Gastrocnemius medialis (tissue), 4 donors: ENCODE results near the gene PIGM.

Experiments
- POLR2A ChIP-seq, 2 donors: fragments of 450-650 bp; IDR thresholded peaks; one replicate each; pipeline ENCODE4 v1.6.1; 2017; ENCODE audit warnings: antibody characterized with exemption in 2 of 2, mild to moderate bottlenecking in 2 of 2, moderate library complexity in 2 of 2
- TF ChIP-seq, protein P1 (sequence below), 5 experiments: fragments of 450-650 bp in 3 of 5; fragments of 200-600 bp in 2 of 5; sonication (generic) in 2 of 5; IDR thresholded peaks in 4 of 5; conservative IDR thresholded peaks in 1 of 5; 1 replicate in 4 of 5; 2 replicates in 1 of 5; pipeline ENCODE4 v1.5.1; 2016 to 2019; ENCODE audit warnings: antibody characterized with exemption in 5 of 5, mild to moderate bottlenecking in 3 of 5, moderate library complexity in 3 of 5

DNA sequence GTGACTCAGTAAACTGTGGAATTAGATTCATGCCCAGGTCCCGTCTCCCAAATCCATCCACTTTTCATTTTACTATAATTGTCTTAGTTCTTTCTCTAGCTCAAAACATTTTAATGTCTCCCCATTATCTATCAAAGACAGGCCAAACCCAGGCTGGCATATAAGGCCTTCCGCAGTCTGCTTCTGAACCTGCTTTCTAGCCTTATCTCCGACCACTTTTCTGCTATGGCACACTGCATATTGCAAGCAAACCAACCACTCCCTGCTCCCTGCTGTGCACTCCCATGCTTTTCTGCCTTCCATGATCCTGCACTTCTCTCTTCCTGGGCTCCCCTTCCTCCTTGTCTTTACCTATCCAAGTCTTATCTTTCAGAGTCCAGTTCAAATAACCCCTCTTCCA is 17.3 kb upstream of the PIGM start:
- TF ChIP-seq, protein P1, sequence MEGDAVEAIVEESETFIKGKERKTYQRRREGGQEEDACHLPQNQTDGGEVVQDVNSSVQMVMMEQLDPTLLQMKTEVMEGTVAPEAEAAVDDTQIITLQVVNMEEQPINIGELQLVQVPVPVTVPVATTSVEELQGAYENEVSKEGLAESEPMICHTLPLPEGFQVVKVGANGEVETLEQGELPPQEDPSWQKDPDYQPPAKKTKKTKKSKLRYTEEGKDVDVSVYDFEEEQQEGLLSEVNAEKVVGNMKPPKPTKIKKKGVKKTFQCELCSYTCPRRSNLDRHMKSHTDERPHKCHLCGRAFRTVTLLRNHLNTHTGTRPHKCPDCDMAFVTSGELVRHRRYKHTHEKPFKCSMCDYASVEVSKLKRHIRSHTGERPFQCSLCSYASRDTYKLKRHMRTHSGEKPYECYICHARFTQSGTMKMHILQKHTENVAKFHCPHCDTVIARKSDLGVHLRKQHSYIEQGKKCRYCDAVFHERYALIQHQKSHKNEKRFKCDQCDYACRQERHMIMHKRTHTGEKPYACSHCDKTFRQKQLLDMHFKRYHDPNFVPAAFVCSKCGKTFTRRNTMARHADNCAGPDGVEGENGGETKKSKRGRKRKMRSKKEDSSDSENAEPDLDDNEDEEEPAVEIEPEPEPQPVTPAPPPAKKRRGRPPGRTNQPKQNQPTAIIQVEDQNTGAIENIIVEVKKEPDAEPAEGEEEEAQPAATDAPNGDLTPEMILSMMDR (IDR thresholded peaks at IDR 0.05 in 4 of 5, conservative IDR thresholded peaks at IDR 0.05 in 1 of 5) = no peak
- TF ChIP-seq POLR2A (IDR thresholded peaks at IDR 0.05) = no peak
